Right ventricle myocardium inferior (tissue), 1 donor: ENCODE data around the gene RNF213. TPM values are rescaled to one million over a fixed set of nuclear protein-coding genes. Genes with fewer than 3 reads are reported as not detected.
"Not testable (repeated sequence)": the region's sequence is repeated elsewhere in the genome, so short reads cannot be mapped to it uniquely, and the experiment has no call there.

ENCODE experiments used
- ATAC-seq: fragments of 200-7000 bp; cut with Tn5 transposase; one replicate; pipeline ENCODE4 v1.9.1; 2020; ENCODE audit warnings: mild to moderate bottlenecking, moderate library complexity
- DNase-seq: peaks from one replicate; pipeline ENCODE4 v3.0.0; 2021; ENCODE audit errors: missing footprints
- intact Hi-C: fragments of 100-400 bp; cut with DNase I; formaldehyde crosslinking; loops from one replicate; pipeline ENCODE4 v1.11.0; 2022
- total RNA-seq: library from RNA; stranded (reverse); fragmentation: NEBNext Ultra II Directional; extraction: Animal tissue kit (Norgen Biotek cat#: 25700); gene quantifications from one replicate; pipeline ENCODE4 v1.2.1, GENCODE V29; 2021
- donor health status: DM: no; HTN: yes; CAD: no; lungs with severe emphysema.

The RNF213 gene
- total RNA-seq, 1 donor from 2014 or later, result 28.6 TPM

GRCh38 chr17:80388601-80389000 is 127.9 kb downstream of the RNF213 start:
- no peak for DNase-seq
- intact Hi-C loops, result no loop called here
- no peak for ATAC-seq

GRCh38 chr17:80389011-80389995 is 128.7 kb downstream of the RNF213 start:
- intact Hi-C loops, result no loop called here
- DNase-seq (no peak), ATAC-seq (no peak)

GRCh38 chr17:80393241-80393890 is 132.7 kb downstream of the RNF213 start:
- DNase-seq, result no peak
- intact Hi-C loops, result no loop called here
- ATAC-seq, result no peak

- intact Hi-C loops, result no loop called here
- DNase-seq, result no peak
- no peak for ATAC-seq
Measured at GRCh38 chr17:80393961-80394360, 133.3 kb downstream of the RNF213 start.

- DNase-seq (no peak), ATAC-seq (peak; percentile 84)
- intact Hi-C loops, result no loop called here
Measured at GRCh38 chr17:80394629-80395216, 134.1 kb downstream of the RNF213 start.

GRCh38 chr17:80395402-80396151 is 134.9 kb downstream of the RNF213 start:
- intact Hi-C loops, result no loop called here
- ATAC-seq, result no peak

GRCh38 chr17:80396157-80397033 is 135.7 kb downstream of the RNF213 start:
- intact Hi-C loops, result no loop called here
- DNase-seq (no peak), ATAC-seq (no peak)

More at GRCh38 chr17:80395402-80396151, 134.9 kb downstream of the RNF213 start:
- no peak for DNase-seq

- ATAC-seq, result no peak
- intact Hi-C loops, result no loop called here
Measured at GRCh38 chr17:80397034-80397387, 136.4 kb downstream of the RNF213 start.

GRCh38 chr17:80397686-80398085 is 137.0 kb downstream of the RNF213 start:
- ATAC-seq, result no peak
- intact Hi-C loops, result no loop called here

More at GRCh38 chr17:80397034-80397387, 136.4 kb downstream of the RNF213 start:
- DNase-seq, result no peak

GRCh38 chr17:80401086-80401485 is 140.4 kb downstream of the RNF213 start:
- ATAC-seq, DNase-seq, intact Hi-C loops: not testable (repeated sequence)

More at GRCh38 chr17:80397686-80398085, 137.0 kb downstream of the RNF213 start:
- no peak for DNase-seq

- ATAC-seq, DNase-seq, intact Hi-C loops: not testable (repeated sequence)
Measured at GRCh38 chr17:80402102-80402501, 141.4 kb downstream of the RNF213 start.

- intact Hi-C loops, result no loop called here
Measured at GRCh38 chr17:80402959-80403358, 142.3 kb downstream of the RNF213 start.

GRCh38 chr17:80406146-80406545 is 145.5 kb downstream of the RNF213 start:
- no peak for ATAC-seq
- no peak for DNase-seq
- intact Hi-C loops, result no loop called here

More at GRCh38 chr17:80402959-80403358, 142.3 kb downstream of the RNF213 start:
- ATAC-seq, result no peak
- DNase-seq, result no peak

GRCh38 chr17:80407917-80408316 is 147.3 kb downstream of the RNF213 start:
- ATAC-seq, DNase-seq, intact Hi-C loops: not testable (repeated sequence)

GRCh38 chr17:80408872-80409271 is 148.2 kb downstream of the RNF213 start:
- no peak for DNase-seq
- intact Hi-C loops, result no loop called here
- ATAC-seq, result no peak

GRCh38 chr17:80409626-80410025 is 149.0 kb downstream of the RNF213 start:
- intact Hi-C loops, result no loop called here
- no peak for DNase-seq
- ATAC-seq, result no peak

- DNase-seq, ATAC-seq, intact Hi-C loops: not testable (repeated sequence)
Measured at GRCh38 chr17:80410441-80411087, 149.9 kb downstream of the RNF213 start.
